C4-2B (cell line): ENCODE results near the gene NDUFA13.

Experiments
- ZFX ChIP-seq: fragments of 450-650 bp; IDR thresholded peaks from 2 replicates; pipeline ENCODE4 v1.6.1; 2017
- TF ChIP-seq, protein P1 (sequence below): fragments of 450-650 bp; conservative IDR thresholded peaks from 2 replicates; pipeline ENCODE4 v1.5.1; 2017; ENCODE audit warnings: mild to moderate bottlenecking

DNA sequence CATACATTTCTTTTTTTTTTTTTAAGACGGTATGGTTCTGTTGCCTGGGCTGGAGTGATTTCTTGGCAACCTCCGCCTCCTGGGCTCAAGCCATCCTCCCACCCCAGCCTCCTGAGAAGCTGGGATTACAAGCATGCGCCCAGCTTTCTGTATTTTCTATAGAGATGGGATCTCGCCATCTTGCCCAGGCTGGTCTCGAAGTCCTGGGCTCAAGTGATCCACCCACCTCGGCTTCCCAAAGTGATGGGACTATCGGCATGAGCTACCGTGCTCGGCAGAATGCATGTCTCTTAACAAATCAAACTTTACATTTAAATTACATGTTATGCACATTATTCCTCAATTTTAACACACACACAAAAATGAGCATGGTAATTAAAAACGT, 1.2 kb downstream of the NDUFA13 start:
- TF ChIP-seq, protein P1, sequence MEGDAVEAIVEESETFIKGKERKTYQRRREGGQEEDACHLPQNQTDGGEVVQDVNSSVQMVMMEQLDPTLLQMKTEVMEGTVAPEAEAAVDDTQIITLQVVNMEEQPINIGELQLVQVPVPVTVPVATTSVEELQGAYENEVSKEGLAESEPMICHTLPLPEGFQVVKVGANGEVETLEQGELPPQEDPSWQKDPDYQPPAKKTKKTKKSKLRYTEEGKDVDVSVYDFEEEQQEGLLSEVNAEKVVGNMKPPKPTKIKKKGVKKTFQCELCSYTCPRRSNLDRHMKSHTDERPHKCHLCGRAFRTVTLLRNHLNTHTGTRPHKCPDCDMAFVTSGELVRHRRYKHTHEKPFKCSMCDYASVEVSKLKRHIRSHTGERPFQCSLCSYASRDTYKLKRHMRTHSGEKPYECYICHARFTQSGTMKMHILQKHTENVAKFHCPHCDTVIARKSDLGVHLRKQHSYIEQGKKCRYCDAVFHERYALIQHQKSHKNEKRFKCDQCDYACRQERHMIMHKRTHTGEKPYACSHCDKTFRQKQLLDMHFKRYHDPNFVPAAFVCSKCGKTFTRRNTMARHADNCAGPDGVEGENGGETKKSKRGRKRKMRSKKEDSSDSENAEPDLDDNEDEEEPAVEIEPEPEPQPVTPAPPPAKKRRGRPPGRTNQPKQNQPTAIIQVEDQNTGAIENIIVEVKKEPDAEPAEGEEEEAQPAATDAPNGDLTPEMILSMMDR = no peak
- no peak for TF ChIP-seq ZFX
